SK-N-SH treated with all-trans-retinoic acid at 6 μM for 48 hours (cell line): Measurements from ENCODE around the gene RBM12.

Experiments used
- ATAC-seq: fragments of 200-7000 bp; cut with Tn5 transposase; 3 replicates; pipeline ENCODE4 v1.9.1; 2020; ENCODE audit warnings: mild to moderate bottlenecking, moderate library complexity
- ARNTL ChIP-seq: fragments of 450-650 bp; formaldehyde crosslinking; IDR thresholded peaks from 2 replicates; pipeline ENCODE4 v1.5.0; 2020; ENCODE audit warnings: low read depth, mild to moderate bottlenecking, moderate library complexity, borderline replicate concordance
- BACH2 ChIP-seq: fragments of 250-450 bp; sonication (Bioruptor Pico); IDR thresholded peaks from 2 replicates; pipeline ENCODE4 v1.9.0; 2021; ENCODE audit warnings: mild to moderate bottlenecking, borderline replicate concordance
- CREB5 ChIP-seq: fragments of 250-450 bp; sonication (Bioruptor Pico); IDR thresholded peaks from 2 replicates; pipeline ENCODE4 v1.5.1; 2020; ENCODE audit warnings: low read depth, mild to moderate bottlenecking, moderate library complexity
- CSDC2 ChIP-seq: fragments of 250-450 bp; sonication (Bioruptor Pico); IDR thresholded peaks from 2 replicates; pipeline ENCODE4 v1.5.0; 2020; ENCODE audit warnings: mild to moderate bottlenecking, moderate library complexity
- CSRNP3 ChIP-seq: fragments of 250-450 bp; sonication (Bioruptor Pico); IDR thresholded peaks from 2 replicates; pipeline ENCODE4 v1.5.1; 2021; ENCODE audit warnings: mild to moderate bottlenecking, moderate library complexity
- ESRRG ChIP-seq: fragments of 250-450 bp; sonication (Bioruptor Pico); IDR thresholded peaks from 2 replicates; pipeline ENCODE4 v1.6.1; 2021; ENCODE audit warnings: mild to moderate bottlenecking
- GLIS3 ChIP-seq: fragments of 250-450 bp; sonication (Bioruptor Pico); IDR thresholded peaks from 2 replicates; pipeline ENCODE4 v1.5.0; 2020; ENCODE audit warnings: mild to moderate bottlenecking, moderate library complexity
- OSR1 ChIP-seq: fragments of 250-450 bp; sonication (Bioruptor Pico); IDR thresholded peaks from 2 replicates; pipeline ENCODE4 v1.8.0; 2022; ENCODE audit warnings: moderate library complexity, mild to moderate bottlenecking, inconsistent platforms
- POU6F1 ChIP-seq: fragments of 250-450 bp; sonication (Bioruptor Pico); IDR thresholded peaks from 2 replicates; pipeline ENCODE4 v1.8.0; 2021; ENCODE audit warnings: low read depth, mild to moderate bottlenecking, moderate library complexity, borderline replicate concordance
- PPARA ChIP-seq: fragments of 250-450 bp; sonication (Bioruptor Pico); IDR thresholded peaks from 2 replicates; pipeline ENCODE4 v1.5.0; 2020; ENCODE audit warnings: mild to moderate bottlenecking, borderline replicate concordance
- SNAI2 ChIP-seq: fragments of 250-450 bp; sonication (Bioruptor Pico); IDR thresholded peaks from 2 replicates; pipeline ENCODE4 v1.5.0; 2020; ENCODE audit warnings: mild to moderate bottlenecking, moderate library complexity
- TCF4 ChIP-seq: fragments of 250-450 bp; sonication (Bioruptor Pico); IDR thresholded peaks from 2 replicates; pipeline ENCODE4 v1.8.0; 2021; ENCODE audit warnings: mild to moderate bottlenecking, moderate library complexity, borderline replicate concordance
- TOX ChIP-seq: fragments of 250-450 bp; sonication (Bioruptor Pico); IDR thresholded peaks from 2 replicates; pipeline ENCODE4 v1.8.0; 2021; ENCODE audit warnings: mild to moderate bottlenecking, moderate library complexity, borderline replicate concordance
- TSHZ2 ChIP-seq: fragments of 250-450 bp; sonication (Bioruptor Pico); IDR thresholded peaks from 2 replicates; pipeline ENCODE4 v1.5.0; 2020; ENCODE audit warnings: mild to moderate bottlenecking, moderate library complexity
- ZC3H10 ChIP-seq: fragments of 250-450 bp; sonication (Bioruptor Pico); IDR thresholded peaks from 2 replicates; pipeline ENCODE4 v1.5.1; 2021; ENCODE audit warnings: mild to moderate bottlenecking, moderate library complexity
- ZFP3 ChIP-seq: fragments of 250-450 bp; sonication (Bioruptor Pico); IDR thresholded peaks from 2 replicates; pipeline ENCODE4 v1.5.0; 2020; ENCODE audit warnings: mild to moderate bottlenecking, moderate library complexity
- ZNF565 ChIP-seq: fragments of 450-650 bp; formaldehyde crosslinking; conservative IDR thresholded peaks from 2 replicates; pipeline ENCODE4 v1.5.0; 2020; ENCODE audit warnings: low read depth, mild to moderate bottlenecking, moderate library complexity
- ZNF70 ChIP-seq: fragments of 450-650 bp; formaldehyde crosslinking; IDR thresholded peaks from 2 replicates; pipeline ENCODE4 v1.5.0; 2020; ENCODE audit warnings: mild to moderate bottlenecking, moderate library complexity

Gene RBM12

GRCh38 chr20:35681960-35682359, 17.3 kb upstream of the RBM12 start:
- TF ChIP-seq ARNTL (CRISPR knock-in tag) (no peak), POU6F1 (no peak), GLIS3 (CRISPR knock-in tag) (no peak), SNAI2 (CRISPR knock-in tag) (no peak), CREB5 (CRISPR knock-in tag) (no peak), ZFP3 (CRISPR knock-in tag) (no peak), CSDC2 (CRISPR knock-in tag) (no peak), BACH2 (CRISPR knock-in tag) (no peak), ZNF565 (CRISPR knock-in tag) (no peak)
- TF ChIP-seq, all 23 proteins: peak for 0
- ATAC-seq: peak; percentile 84

GRCh38 chr20:35680452-35681183, 15.9 kb upstream of the RBM12 start:
- TF ChIP-seq TOX (CRISPR knock-in tag) (no peak), GLIS3 (CRISPR knock-in tag) (no peak), PPARA (CRISPR knock-in tag) (no peak), CSRNP3 (CRISPR knock-in tag) (no peak), TSHZ2 (no peak), POU6F1 (no peak)
- no peak for ATAC-seq

- ATAC-seq: no peak
- TF ChIP-seq ZNF70 (no peak), PPARA (CRISPR knock-in tag) (no peak), TSHZ2 (no peak), SNAI2 (CRISPR knock-in tag) (no peak), CSRNP3 (CRISPR knock-in tag) (no peak), ZC3H10 (no peak), ZFP3 (CRISPR knock-in tag) (no peak), ZNF565 (CRISPR knock-in tag) (no peak), TOX (CRISPR knock-in tag) (no peak), CREB5 (CRISPR knock-in tag) (no peak), BACH2 (CRISPR knock-in tag) (no peak), ESRRG (CRISPR knock-in tag) (no peak), TCF4 (CRISPR knock-in tag) (no peak), OSR1 (CRISPR knock-in tag) (no peak)
Observed at GRCh38 chr20:35674921-35675320, 10.2 kb upstream of the RBM12 start.
